Fibroblast of peridontal ligament (primary cell): ENCODE results near the gene SRSF4.

ENCODE experiments used
- DNase-seq: peaks from one replicate; pipeline ENCODE4 v3.0.0-alpha.2; 2010; ENCODE audit errors: extremely low read depth

The SRSF4 gene

DNA sequence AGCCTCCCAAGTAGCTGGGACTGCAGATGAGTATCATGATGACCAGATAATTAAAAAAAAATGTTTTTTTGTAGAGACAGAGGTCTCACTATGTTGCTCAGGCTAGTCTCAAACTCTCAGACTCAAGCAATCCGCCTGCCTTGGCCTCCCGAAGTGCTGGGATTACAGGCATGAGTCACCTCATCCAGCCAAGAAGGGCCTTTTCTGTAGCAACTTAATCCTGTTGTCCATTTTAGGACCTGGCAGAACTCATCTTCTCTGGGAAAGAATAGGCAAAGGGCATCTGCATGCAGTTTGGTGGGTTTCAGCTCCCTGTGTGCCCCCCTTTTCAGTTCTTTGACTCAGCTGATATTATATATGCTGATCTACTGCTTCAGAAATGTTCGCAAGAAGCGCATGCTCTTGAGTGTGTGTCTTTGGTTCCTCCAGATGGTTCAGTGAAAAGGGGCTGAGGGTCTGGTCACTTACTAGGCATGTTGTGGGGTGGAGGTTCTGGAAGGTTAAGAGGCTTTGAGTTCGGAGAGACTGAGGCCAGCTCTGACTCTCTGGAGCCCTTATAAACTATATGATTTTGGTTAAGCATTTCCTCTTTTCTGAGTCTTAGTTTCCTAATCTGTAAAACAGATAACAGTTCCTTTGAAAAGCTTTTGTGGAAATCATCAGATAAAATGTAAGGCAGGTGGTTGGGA, 19.4 kb upstream of the SRSF4 start:
- DNase-seq: no peak

DNA sequence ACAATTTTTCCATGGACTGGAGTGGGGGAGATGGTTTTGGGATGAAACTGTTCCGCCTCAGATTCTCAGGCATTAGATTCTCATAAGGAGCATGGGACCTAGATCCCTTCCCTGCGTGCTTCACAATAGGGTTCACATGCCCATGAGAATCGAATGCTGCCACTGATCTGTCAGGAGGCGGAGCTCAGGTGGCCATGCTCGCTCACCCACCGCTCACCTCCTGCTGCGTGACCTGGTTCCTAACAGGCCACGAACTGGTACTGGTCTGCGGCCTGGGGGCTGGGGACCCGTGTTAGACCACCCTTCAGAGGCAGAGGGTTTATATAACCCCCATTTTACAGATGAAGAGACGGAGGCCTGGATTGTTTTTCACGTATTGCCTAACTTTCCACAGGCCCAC, 16.3 kb upstream of the SRSF4 start:
- no peak for DNase-seq

DNA sequence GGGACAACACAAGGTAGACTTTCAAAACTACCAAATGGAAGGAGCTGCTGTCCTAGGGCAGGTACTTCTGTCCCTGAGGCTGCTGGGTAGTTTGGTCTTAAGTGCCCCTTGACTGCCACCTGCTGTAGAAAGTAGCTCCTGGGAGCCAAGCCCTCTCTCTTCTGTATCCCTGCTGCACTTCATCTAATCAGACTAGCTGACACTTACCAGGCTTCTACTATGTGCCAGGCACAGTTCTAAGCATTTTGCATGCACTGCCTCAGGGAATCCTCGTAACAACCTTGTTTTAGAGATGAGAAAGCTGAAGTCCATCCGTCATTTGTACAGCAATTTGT, 15.9 kb upstream of the SRSF4 start:
- DNase-seq: peak; percentile 56

DNA sequence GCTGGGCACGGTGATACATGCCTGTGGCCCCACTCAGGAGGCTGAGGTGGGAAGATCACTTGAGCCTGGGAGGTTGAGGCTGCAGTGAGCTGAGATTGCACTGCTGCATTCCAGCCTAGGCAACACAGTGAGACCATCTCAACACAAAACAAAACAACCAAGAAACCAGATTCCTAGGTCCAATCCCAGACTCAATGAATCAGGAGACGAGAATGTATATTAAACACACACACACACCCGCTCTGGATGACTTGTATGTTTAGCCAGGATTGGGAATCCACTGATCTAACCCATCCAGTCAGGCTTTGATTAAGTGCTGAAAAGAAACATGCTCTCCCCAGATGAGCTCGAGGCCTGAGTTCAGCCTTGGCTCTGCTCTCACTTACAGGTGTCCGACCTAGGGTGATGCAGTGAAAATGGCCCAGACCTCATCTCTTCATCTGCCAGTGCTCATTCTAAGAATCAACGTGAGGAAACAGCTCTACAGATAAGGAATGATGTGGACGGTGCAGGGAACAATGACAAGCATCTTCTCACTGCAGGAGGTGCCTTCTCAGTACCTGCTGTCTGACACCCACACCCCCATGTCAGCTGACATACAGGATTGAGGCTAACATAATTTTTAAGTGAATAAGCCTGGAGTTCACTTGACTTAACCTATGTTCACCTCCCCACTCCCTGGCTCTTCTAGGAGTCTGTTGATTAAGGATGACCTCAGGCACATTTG, 15.3 kb upstream of the SRSF4 start:
- peak; percentile 98 for DNase-seq

DNA sequence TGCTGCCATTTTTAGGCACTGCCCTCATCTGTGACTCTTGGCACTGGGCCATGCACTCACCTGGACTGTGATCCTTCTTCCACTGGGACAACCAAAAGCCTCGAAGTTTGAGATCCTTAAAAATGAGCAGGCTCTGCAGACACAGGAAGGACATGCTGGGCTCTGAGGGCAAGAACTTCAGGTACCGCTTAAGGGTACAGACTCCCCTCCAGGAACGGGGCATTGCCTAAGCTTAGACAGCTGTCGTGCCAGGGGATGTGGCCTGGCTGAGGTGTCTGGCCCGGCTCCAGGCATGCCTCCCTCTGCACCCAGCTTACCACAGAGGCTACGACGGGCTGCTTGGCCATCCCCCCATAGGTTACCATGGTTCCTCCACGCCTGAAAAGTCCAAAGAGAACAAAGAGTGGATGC, 14.2 kb upstream of the SRSF4 start:
- no peak for DNase-seq

DNA sequence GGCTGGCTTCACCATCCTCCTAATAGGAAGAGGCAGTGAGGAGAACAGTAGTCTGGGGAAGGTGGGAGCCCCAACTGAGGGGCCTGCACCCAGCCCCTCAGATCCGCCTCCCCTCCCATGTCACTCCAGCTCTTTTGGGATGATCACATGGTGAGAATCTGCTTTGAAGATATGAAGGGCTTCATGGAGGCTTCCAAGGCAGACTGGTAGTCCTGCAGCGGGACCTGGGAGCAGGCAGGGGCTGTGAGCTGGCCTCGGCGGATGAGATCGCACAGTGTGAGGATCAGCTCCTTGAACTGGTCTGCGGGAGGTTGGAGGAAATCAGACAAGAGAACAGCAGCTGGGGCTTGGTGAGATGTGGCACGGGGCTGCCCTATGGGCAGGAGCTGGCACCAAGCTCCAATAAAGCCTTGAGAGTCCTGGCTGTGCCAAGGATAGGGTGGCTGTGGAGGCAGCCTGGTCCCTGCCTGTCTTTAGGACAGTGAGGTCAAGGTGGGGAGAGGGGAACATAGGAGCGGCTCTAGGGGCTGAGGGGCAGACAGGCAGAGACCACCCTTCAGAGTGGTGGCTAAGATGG, 12.3 kb upstream of the SRSF4 start:
- DNase-seq: no peak

DNA sequence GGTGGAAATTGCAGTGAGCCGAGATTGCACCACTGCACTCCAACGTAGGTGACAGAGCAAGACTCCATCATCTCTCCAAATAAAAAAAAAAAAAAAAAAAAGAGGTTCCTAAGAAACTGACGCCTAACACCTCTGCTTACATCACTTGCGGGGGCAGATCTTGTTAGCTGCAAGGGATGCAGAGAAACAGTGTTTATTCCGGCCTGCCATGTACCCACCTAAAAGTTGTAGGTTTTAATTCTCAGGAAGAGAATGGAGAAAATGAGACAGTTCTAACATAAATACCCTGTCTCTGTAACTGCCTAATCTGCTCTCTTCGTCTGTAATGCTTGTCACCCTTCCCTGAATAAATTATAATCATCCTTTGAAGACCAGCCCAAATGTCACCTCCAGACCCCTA, 9.0 kb upstream of the SRSF4 start:
- no peak for DNase-seq

DNA sequence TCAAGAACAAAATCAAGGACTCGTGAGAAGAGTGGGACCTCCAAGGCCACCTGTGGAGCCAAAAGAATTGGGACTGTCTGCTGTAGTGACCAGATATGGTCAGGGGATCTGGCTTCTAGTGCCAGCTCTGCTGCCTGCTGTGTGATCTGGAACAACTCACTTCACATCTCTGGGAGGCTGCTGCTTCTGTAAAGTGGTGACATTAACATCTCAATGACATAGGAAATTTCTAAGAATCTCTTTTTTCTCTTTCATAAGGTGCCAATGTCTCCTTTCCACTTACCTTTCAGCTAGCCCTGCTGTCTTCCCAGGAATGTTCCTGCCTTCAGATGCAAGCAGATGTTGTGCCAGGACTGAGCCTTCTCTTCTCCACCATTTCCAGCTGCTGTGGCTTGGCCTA, 5.0 kb upstream of the SRSF4 start:
- no peak for DNase-seq

DNA sequence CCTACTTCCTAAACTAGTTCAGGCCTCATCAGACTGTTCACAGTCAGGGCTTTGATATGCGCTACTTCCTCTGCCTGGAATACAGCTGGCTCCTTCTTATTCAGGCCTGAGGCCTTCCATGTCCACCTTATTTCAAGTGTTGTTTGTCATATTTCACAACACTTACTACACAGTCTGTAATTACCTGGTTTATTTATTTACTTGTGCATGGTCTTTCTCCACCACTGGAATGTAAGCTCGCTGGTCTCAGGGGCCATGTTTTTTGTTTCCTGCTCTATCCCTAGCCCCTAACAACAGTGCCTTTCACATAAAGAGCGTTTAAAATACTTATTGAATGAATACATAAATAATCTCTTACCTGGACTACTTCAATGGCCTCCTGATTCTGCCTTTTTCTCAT, 4.6 kb upstream of the SRSF4 start:
- no peak for DNase-seq

DNA sequence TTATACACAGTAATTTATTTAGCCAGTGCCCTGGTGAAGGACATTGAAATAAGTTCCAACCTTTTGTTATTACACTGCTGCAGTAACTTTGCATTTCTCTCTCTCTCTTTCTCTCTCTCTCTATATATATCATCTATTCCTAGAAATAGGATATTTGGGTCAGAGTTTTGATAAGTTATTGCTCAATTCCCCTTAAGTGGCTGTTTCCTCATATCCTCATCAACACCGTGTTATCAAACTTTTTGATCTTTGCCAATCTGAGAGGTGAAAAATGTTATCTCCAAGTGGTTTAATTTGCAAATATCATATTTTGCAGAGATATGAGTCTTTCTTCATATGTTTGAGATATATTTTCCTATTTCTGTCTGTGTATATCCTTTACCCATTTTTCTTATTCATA, 1.6 kb upstream of the SRSF4 start:
- no peak for DNase-seq

DNA sequence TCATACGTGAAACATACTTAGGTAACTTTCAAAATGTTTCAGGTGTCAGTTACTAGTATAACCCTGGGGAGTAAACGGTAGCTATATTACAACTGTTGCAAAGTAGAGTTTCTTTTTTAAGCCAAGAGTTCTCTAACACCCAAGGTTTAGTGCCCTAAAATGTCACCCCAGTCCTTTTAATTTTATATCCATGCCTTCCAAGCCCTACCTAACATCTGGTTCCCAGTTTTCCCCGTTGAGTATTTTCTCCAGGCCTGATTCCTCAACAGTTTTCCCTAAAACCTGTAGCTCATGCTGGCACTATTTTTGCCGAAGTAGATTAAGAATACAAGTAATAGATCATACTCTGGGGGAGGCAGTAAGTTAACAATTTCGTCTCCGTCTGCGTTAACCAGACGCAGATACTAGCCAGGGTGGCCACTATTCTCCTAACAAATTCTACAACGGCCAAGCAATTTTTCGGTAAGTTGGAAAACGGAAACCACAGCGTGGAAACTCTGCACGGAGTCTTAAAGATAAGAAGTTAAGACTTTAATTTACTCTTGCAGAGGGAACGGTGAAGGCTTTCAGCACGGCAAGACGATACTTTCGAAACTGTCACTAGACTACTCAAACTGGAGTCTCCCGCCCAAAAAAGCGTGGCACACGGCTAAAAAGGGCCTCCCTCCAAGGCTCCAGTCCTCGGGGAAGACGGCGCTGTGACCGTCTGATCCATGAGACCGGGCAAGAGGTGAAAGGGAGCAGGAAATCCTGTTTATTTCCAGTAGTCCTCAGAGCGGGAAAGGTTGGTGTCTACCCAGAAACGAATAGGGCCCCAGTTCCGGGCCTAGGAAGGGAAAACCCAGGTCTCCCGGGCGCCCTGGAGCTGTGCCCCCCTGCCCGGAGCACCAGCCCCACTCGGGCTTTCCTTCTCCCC, 945 bp downstream of the SRSF4 start:
- peak; percentile 46 for DNase-seq

DNA sequence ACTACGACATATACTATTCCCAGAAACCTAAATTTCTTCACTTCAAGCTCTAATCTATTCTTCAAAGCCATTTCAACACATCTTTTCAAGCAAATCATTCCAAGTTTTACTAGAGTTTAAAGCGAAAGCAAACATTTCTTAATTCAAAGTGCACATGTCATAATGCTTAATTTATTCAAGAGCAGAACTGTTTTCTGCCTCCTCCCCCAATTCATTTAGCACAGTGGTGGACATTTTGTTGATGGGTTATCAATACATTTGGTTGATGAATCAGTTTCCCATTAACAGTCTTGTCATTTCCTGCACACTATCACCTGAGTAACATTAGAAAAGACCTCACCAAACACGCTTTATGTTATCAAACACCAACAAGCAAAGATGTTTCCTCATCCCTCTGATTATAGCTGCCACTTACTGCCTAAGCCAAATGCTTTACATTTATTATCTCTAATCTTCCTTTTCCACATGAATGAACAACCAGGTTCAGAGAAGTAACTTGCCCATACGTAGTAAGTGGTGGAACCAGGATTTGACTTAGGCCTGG, 2.0 kb downstream of the SRSF4 start:
- peak; percentile 58 for DNase-seq

DNA sequence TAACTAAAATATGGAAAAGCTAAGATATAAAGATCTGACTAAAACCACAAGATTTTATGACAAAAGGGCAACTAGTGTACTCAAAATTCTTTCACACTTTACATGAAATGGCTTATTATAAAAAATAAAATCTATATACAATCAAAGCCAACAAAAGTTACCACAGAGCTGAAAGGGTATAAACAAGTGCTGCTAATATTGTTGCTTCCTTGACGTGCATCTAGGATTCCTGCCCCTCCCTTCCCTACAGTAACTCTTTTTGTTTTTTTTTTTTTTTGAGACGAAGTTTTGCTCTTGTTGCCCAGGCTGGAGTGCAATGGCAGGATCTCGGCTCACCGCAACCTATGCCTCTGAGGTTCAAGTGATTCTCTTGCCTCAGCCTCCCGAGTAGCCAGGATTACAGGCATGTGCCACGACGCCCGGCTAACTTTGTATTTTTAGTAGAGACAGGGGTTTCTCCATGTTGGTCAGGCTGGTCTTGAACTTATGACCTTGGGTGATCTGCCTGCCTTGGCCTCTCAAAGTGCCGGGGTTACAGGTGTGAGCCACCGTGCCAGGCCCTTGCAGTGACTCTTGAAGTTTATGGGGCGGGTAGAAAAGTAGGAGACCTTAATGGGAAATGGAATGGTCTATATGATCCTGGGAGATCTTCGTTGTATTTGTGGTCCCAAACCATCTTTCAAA, 4.5 kb downstream of the SRSF4 start:
- no peak for DNase-seq

DNA sequence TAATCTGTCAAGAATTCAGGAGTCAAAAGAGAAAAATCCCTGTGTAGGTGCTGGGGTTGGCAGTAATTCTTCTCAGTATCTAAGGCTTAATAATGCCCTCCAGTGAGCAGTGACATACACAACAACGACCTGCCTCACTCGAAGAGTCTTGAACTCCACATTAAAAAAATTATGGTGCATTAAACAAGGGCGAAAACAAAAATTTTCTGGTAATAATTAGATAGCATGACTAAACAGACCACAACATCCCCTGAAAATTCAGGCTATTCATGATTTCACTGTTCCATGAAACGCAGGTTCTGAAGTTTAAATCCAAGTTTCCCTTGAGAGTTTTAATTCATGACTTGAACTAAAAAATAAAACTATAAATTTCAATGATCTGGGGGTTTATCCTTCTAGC, 5.1 kb downstream of the SRSF4 start:
- DNase-seq: peak; percentile 51

DNA sequence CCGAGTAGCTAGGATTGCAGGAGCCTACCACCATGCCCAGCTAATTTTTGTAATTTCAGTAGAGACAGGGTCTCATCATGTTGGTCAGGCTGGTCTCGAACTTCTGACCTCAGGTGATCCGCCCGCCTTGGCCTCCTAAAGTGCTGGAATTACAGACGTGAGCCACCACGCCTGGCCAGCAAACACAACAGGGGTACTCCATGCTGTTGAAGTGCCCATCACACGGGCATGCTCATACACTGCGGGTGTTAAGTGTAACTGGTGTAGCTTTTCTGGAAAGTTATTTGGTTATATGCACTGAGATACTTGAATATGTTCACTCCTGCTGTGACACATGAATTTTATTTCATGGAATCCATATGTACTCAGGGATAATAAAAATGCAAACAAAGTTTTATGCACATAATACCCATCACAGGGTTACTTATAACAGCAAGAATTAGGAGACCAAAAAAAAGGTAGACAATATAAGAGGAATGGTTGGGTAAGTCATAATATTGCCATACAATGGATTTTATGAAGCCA, 9.2 kb downstream of the SRSF4 start:
- DNase-seq: no peak

DNA sequence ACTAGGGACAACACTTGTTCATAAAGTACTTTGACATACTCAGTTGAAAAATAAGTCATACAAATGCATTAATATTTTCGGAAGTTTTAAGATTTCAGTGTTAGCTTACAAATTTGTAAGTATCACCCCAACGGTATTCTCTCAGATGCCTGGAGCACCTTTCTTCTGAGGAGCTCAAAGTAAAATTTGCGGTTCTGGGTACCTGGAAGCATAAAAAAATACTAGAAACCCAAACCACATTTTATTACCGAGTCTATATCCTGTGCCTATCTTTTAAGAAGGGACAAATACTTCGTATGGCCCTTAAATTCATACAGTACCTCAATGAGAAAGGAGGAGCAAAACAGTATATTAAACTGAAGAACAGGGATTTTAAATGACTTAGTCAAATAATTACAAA, 10.2 kb downstream of the SRSF4 start:
- no peak for DNase-seq

DNA sequence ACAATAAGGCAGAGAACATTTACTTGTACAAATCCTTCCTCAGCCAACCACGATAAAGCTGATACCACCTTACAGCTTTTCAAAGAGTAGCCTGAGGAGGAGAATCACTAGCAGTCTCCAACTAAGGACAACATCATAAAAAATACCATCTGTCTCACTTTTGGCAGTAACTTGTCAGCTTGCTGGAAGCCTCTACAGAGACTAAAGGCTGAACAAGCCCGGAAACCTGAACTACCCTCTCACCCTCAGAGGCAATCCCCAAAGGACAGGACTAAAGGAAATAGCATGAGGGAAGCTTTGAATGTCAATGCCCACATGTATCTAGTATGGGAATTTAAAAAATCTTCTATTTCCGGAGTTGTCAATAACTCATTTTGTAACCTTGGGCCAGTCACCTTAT, 10.6 kb downstream of the SRSF4 start:
- DNase-seq: peak; percentile 75

DNA sequence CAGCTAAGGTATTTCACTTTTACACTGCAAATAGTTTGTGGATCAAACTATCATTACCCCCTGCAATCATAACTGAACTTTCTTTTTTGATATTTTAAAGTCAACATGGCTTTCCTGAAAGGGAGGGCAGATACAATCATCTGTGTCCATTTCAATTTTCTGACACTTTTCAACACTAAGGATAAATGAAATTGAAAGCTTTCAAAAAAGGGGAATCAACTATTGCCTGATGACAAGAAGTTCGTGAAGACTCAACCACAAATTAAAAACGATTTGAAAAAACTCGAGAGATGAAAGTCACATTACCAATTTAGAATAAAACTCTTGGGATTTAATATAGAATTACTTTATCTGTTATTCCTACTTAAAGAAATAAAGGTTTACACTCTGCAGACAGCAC, 11.7 kb downstream of the SRSF4 start:
- DNase-seq: no peak

DNA sequence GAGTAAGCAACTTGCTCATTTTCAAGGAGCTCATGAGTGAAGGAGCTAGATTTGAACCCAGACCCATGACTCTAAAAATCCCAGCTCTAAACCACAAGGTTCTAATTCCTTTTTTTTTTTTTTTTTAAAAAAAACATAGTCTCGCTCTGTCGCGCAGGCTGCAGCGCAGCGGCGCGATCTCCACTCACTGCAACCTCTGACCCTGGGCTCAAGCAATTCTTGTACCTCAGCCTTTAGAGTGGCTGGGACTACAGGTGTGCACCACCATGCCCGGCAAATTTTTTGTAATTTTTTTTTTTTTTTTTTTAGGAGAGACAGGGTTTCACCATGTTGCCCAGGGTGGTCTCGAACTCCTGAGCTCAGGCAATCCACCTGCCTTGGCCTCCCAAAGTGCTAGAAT, 13.8 kb downstream of the SRSF4 start:
- DNase-seq: no peak

DNA sequence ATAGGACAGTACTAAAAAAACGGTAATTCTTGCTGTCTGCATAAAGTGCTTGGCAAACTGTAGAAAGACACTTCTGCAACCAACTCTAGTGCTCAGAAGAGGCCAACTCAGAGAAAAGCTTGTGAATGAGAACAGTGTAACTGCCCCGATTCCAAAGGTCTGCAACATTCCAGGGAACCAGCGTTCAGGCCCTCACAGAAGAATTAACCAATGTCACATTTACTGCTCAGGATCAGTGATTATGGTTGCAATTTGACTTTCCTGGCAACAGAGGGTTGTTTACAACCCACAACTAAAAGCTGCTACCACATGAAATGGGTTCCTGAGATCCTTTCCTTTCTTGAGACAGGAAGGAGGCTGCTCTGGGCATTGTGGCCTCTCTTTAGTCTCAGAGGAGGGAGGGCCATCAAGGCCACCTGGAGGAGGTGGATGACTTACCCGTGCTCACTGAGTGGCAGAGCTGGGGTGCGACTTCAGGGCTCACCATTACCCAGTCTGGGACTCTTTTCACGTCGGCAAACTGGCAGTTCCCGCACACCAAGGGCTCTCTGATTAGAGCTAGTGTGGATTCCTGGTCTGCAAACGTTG, 15.3 kb downstream of the SRSF4 start:
- peak; percentile 73 for DNase-seq

DNA sequence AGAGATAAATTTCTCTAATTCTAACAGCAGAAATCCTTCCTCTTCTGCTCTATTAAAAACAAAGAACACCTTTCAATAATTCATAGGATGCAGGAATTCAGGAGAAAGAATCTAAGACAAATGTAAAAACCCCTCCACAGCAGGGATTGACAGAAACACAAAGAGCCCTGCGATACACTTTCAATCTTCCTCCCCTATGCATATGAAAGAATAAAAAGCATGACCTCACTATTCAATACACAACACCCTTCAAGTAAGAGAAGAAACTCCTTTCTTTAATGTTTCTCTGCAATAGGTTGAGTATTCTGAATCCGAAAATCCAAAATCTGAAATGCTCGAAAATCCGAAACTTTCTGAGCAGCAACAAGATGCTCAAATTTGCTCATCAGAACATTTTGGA, 17.1 kb downstream of the SRSF4 start:
- no peak for DNase-seq
